Natural killer cell (primary cell): ENCODE results near the gene KRT6C. TPM values are rescaled to one million over a fixed set of nuclear protein-coding genes. Genes with fewer than 3 reads are reported as not detected.

Experiments used
- ATAC-seq, 3 donors: fragments of 150-1000 bp in 2 of 3; fragments of 200-7000 bp in 1 of 3; cut with Tn5 transposase; 1 replicate in 1 of 3; 2 replicates in 2 of 3; pipeline ENCODE4 v1.10.0; 2021; ENCODE audit warnings: mild to moderate bottlenecking in 2 of 3, moderate library complexity in 2 of 3
- DNase-seq, 2 donors: peaks; one replicate each; pipeline versions ENCODE4 v3.0.0 to v3.0.0-alpha.2; 2013 to 2021; ENCODE audit warnings: mixed read lengths in 1 of 2
- H3K27ac ChIP-seq: one replicate; pipeline ENCODE4 v1.5.1; 2013; ENCODE audit warnings: mild to moderate bottlenecking, low read length
- H3K27me3 ChIP-seq: one replicate; pipeline ENCODE4 v1.6.1; 2013; ENCODE audit warnings: low read length; ENCODE audit not compliant: control insufficient read depth, insufficient read depth
- H3K36me3 ChIP-seq: one replicate; pipeline ENCODE4 v1.6.1; 2013; ENCODE audit warnings: low read length; ENCODE audit not compliant: control insufficient read depth, insufficient read depth
- H3K4me1 ChIP-seq: one replicate; pipeline ENCODE4 v1.6.1; 2013; ENCODE audit warnings: low read length; ENCODE audit not compliant: control insufficient read depth, insufficient read depth
- H3K4me3 ChIP-seq: one replicate; pipeline ENCODE4 v1.5.1; 2013; ENCODE audit warnings: low read length
- H3K9me3 ChIP-seq: one replicate; pipeline ENCODE4 v1.6.1; 2013; ENCODE audit warnings: low read length; ENCODE audit not compliant: control insufficient read depth, insufficient read depth
- H3K27ac Mint-ChIP-seq, 2 donors: one replicate each; pipeline ENCODE4 v1.8.0; 2022; ENCODE audit warnings: mild to moderate bottlenecking in 2 of 2, mixed read lengths in 2 of 2, moderate library complexity in 1 of 2
- H3K27me3 Mint-ChIP-seq, 2 donors: one replicate each; pipeline ENCODE4 v1.8.0; 2022; ENCODE audit warnings: low read depth in 2 of 2, mixed read lengths in 2 of 2
- H3K36me3 Mint-ChIP-seq: one replicate; pipeline ENCODE4 v1.8.0; 2022; ENCODE audit warnings: mixed read lengths
- H3K4me1 Mint-ChIP-seq, 2 donors: one replicate each; pipeline ENCODE4 v1.8.0; 2022; ENCODE audit warnings: mixed read lengths in 2 of 2
- H3K4me3 Mint-ChIP-seq: one replicate; pipeline ENCODE4 v1.8.0; 2022; ENCODE audit warnings: mild to moderate bottlenecking, moderate library complexity, mixed read lengths
- H3K9me3 Mint-ChIP-seq, 2 donors: one replicate each; pipeline ENCODE4 v1.8.0; 2022; ENCODE audit warnings: mixed read lengths in 2 of 2
- CTCF ChIP-seq: fragments of 200-600 bp; IDR thresholded peaks from one replicate; pipeline ENCODE4 v1.8.0; 2022; ENCODE audit warnings: antibody characterized with exemption
- WGBS: methylation state at CpG from one replicate; pipeline ENCODE4 v1.1.7; 2013; ENCODE audit warnings: missing lambda C conversion rate; ENCODE audit not compliant: insufficient coverage; 5-methylcytosine and 5-hydroxymethylcytosine counted together
- intact Hi-C: fragments of 100-400 bp; cut with micrococcal nuclease; formaldehyde crosslinking; loops from one replicate; pipeline ENCODE4 v1.14.2; 2022
- total RNA-seq, 4 donors: library from RNA; stranded (reverse); fragments of 120-200 nt in 1 of 4; gene quantifications; one replicate each; pipeline versions ENCODE4 v1.2.3 to v1.2.4, GENCODE V29; 2013 to 2022

Gene KRT6C
- total RNA-seq, 3 donors from 2014 or later (not counting 1 experiment from before 2014, with no cell fraction given) = not detected

GRCh38 chr12:52445876-52446275 lies 27.7 kb downstream of the KRT6C start:
- 53% methylated on average over 3 of the region's 3 CpGs for WGBS
- no peak overlapping the region for H3K27ac ChIP-seq
- Mint-ChIP-seq H3K36me3 (no peaks in the 10 kb centered on the region), H3K27ac (peak overlapping the region in 1 of 2 donors; percentile 32), H3K4me1 (peaks cover 11 to 24% of the 10 kb centered on the region in 2 donors), H3K27me3 (peaks cover 24 to 29% of the 10 kb centered on the region in 2 donors), H3K9me3 (no peaks in the 10 kb centered on the region), H3K4me3 (no peak overlapping the region)
- no peak overlapping the region for H3K4me3 ChIP-seq
- H3K4me1 ChIP-seq = no peaks in the 10 kb centered on the region
- no peaks in the 10 kb centered on the region for H3K9me3 ChIP-seq
- H3K36me3 ChIP-seq = no peaks in the 10 kb centered on the region
- intact Hi-C loops = no loop called here
- no peak for TF ChIP-seq CTCF
- H3K27me3 ChIP-seq = peaks cover 3% of the 10 kb centered on the region
- DNase-seq = no peak
- ATAC-seq = no peak

GRCh38 chr12:52444647-52445595 lies 28.7 kb downstream of the KRT6C start:
- H3K4me3 ChIP-seq = no peak overlapping the region
- H3K27ac ChIP-seq = no peak overlapping the region
- ATAC-seq = no peak
- no peaks in the 10 kb centered on the region for H3K36me3 Mint-ChIP-seq
- WGBS = 85% methylated on average over 7 of the region's 10 CpGs
- no peak for DNase-seq
- no peak overlapping the region for H3K4me3 Mint-ChIP-seq
- peaks cover 3% of the 10 kb centered on the region for H3K27me3 ChIP-seq
- no peak overlapping the region for H3K27ac Mint-ChIP-seq
- H3K4me1 ChIP-seq = no peaks in the 10 kb centered on the region
- peaks cover 24 to 26% of the 10 kb centered on the region in 2 donors for H3K27me3 Mint-ChIP-seq
- no peaks in the 10 kb centered on the region for H3K9me3 ChIP-seq
- H3K4me1 Mint-ChIP-seq = peaks cover 11 to 24% of the 10 kb centered on the region in 2 donors
- no peak for TF ChIP-seq CTCF
- H3K36me3 ChIP-seq = no peaks in the 10 kb centered on the region
- intact Hi-C loops = no loop called here
- no peaks in the 10 kb centered on the region for H3K9me3 Mint-ChIP-seq

GRCh38 chr12:52443966-52444365 lies 29.6 kb downstream of the KRT6C start:
- no peak overlapping the region for H3K4me3 ChIP-seq
- no peak overlapping the region for H3K27ac Mint-ChIP-seq
- TF ChIP-seq CTCF = no peak
- intact Hi-C loops = no loop called here
- no peak overlapping the region for H3K27ac ChIP-seq
- no peaks in the 10 kb centered on the region for H3K4me1 ChIP-seq
- no peak for ATAC-seq
- peaks cover 11 to 24% of the 10 kb centered on the region in 2 donors for H3K4me1 Mint-ChIP-seq
- H3K36me3 ChIP-seq = no peaks in the 10 kb centered on the region
- H3K36me3 Mint-ChIP-seq = no peaks in the 10 kb centered on the region
- no peak for DNase-seq
- WGBS = 94% methylated on average over 3 of the region's 3 CpGs
- H3K9me3 ChIP-seq = no peaks in the 10 kb centered on the region
- H3K9me3 Mint-ChIP-seq = no peaks in the 10 kb centered on the region
- peaks cover 22 to 25% of the 10 kb centered on the region in 2 donors for H3K27me3 Mint-ChIP-seq
- H3K27me3 ChIP-seq = peaks cover 3% of the 10 kb centered on the region
- H3K4me3 Mint-ChIP-seq = no peak overlapping the region
